HEK293 (cell line): ENCODE data around the gene CLDN8.

ENCODE experiments used
- CTCF ChIA-PET: fragments of 350-600 bp; formaldehyde crosslinking; extraction: SDS; loops from one replicate; lab custom pipeline; 2021; ENCODE audit warnings: antibody characterized with exemption; lab: Yijun Ruan, JAX
- POLR2A ChIA-PET: fragments of 300-600 bp; formaldehyde crosslinking; extraction: SDS; loops from one replicate; lab custom pipeline; 2020; ENCODE audit warnings: antibody characterized with exemption, inconsistent platforms; lab: Yijun Ruan, JAX
- H3K27ac ChIP-seq: fragments of 200-500 bp; sonication (Bioruptor generic); 2 replicates; pipeline ENCODE4 v1.5.1; 2014; ENCODE audit warnings: low read depth, low read length, control low read depth, inconsistent platforms; ENCODE audit errors: extremely low read depth
- H3K36me3 ChIP-seq, 2 experiments: fragments of 200-500 bp in 1 of 2; sonication (Bioruptor generic) in 1 of 2; 1 replicate in 1 of 2; 2 replicates in 1 of 2; pipeline ENCODE4 v1.5.1; 2014 to 2017; ENCODE audit warnings: inconsistent platforms in 2 of 2, low read length in 2 of 2; ENCODE audit not compliant: control insufficient read depth in 2 of 2, insufficient read depth in 1 of 2
- H3K4me1 ChIP-seq: fragments of 200-500 bp; sonication (Bioruptor generic); 2 replicates; pipeline ENCODE4 v1.5.1; 2014; ENCODE audit warnings: mild to moderate bottlenecking, low read length, inconsistent platforms; ENCODE audit not compliant: control insufficient read depth, insufficient read depth
- H3K4me3 ChIP-seq: 2 replicates; pipeline ENCODE4 v1.5.1; 2011; ENCODE audit warnings: low read depth, mild to moderate bottlenecking, control low read depth, low read length, moderate library complexity
- H3K9me3 ChIP-seq: fragments of 200-500 bp; sonication (Bioruptor generic); 2 replicates; pipeline ENCODE4 v1.5.1; 2014; ENCODE audit warnings: low read depth, low read length, inconsistent platforms; ENCODE audit not compliant: control insufficient read depth, insufficient read depth
- INSM2 ChIP-seq: fragments of 450-650 bp; formaldehyde crosslinking; IDR thresholded peaks from 2 replicates; pipeline ENCODE4 v1.5.1; 2016; ENCODE audit warnings: missing biosample characterization, missing genetic modification characterization
- KLF7 ChIP-seq: fragments of 450-650 bp; formaldehyde crosslinking; IDR thresholded peaks from 2 replicates; pipeline ENCODE4 v1.5.1; 2016; ENCODE audit warnings: missing biosample characterization, missing genetic modification characterization, borderline replicate concordance
- SCRT2 ChIP-seq: fragments of 450-650 bp; formaldehyde crosslinking; IDR thresholded peaks from 2 replicates; pipeline ENCODE4 v1.5.1; 2016; ENCODE audit warnings: missing biosample characterization, missing genetic modification characterization
- ZBTB1 ChIP-seq: fragments of 450-650 bp; formaldehyde crosslinking; IDR thresholded peaks from 2 replicates; pipeline ENCODE4 v1.5.1; 2016; ENCODE audit warnings: missing biosample characterization, missing genetic modification characterization
- ZFP41 ChIP-seq: fragments of 450-650 bp; formaldehyde crosslinking; IDR thresholded peaks from 2 replicates; pipeline ENCODE4 v1.5.1; 2016; ENCODE audit warnings: missing biosample characterization, missing genetic modification characterization, borderline replicate concordance
- ZNF121 ChIP-seq: fragments of 450-650 bp; formaldehyde crosslinking; IDR thresholded peaks from 2 replicates; pipeline ENCODE4 v1.5.1; 2016; ENCODE audit warnings: missing biosample characterization, missing genetic modification characterization
- ZNF140 ChIP-seq: fragments of 450-650 bp; formaldehyde crosslinking; IDR thresholded peaks from 2 replicates; pipeline ENCODE4 v1.5.1; 2016; ENCODE audit warnings: missing biosample characterization, missing genetic modification characterization
- ZNF146 ChIP-seq: fragments of 450-650 bp; formaldehyde crosslinking; IDR thresholded peaks from 2 replicates; pipeline ENCODE4 v1.5.1; 2016; ENCODE audit warnings: missing biosample characterization, missing genetic modification characterization
- ZNF2 ChIP-seq: fragments of 450-650 bp; formaldehyde crosslinking; IDR thresholded peaks from 2 replicates; pipeline ENCODE4 v1.5.1; 2016; ENCODE audit warnings: missing biosample characterization, missing genetic modification characterization
- ZNF366 ChIP-seq: fragments of 450-650 bp; formaldehyde crosslinking; conservative IDR thresholded peaks from 2 replicates; pipeline ENCODE4 v1.5.1; 2016; ENCODE audit warnings: missing biosample characterization, missing genetic modification characterization
- ZNF521 ChIP-seq: fragments of 450-650 bp; formaldehyde crosslinking; IDR thresholded peaks from 2 replicates; pipeline ENCODE4 v1.5.1; 2017; ENCODE audit warnings: missing biosample characterization, mild to moderate bottlenecking, missing genetic modification characterization
- ZNF571 ChIP-seq: fragments of 450-650 bp; formaldehyde crosslinking; IDR thresholded peaks from 2 replicates; pipeline ENCODE4 v1.5.0; 2017; ENCODE audit warnings: missing biosample characterization, missing genetic modification characterization
- ZNF707 ChIP-seq: fragments of 450-650 bp; formaldehyde crosslinking; IDR thresholded peaks from 2 replicates; pipeline ENCODE4 v1.5.1; 2016; ENCODE audit warnings: missing biosample characterization, missing genetic modification characterization
- ZNF777 ChIP-seq: fragments of 450-650 bp; formaldehyde crosslinking; IDR thresholded peaks from 2 replicates; pipeline ENCODE4 v1.5.1; 2017; ENCODE audit warnings: missing biosample characterization, missing genetic modification characterization, borderline replicate concordance
- TF ChIP-seq, protein P1 (sequence below): fragments of 450-650 bp; formaldehyde crosslinking; IDR thresholded peaks from 2 replicates; pipeline ENCODE4 v1.5.1; 2017; ENCODE audit warnings: missing biosample characterization, missing genetic modification characterization
- TF ChIP-seq, protein P2 (sequence below): fragments of 450-650 bp; formaldehyde crosslinking; IDR thresholded peaks from 2 replicates; pipeline ENCODE4 v1.5.1; 2016; ENCODE audit warnings: missing biosample characterization, missing genetic modification characterization
- TF ChIP-seq, protein P3 (sequence below): fragments of 450-650 bp; formaldehyde crosslinking; IDR thresholded peaks from 2 replicates; pipeline ENCODE4 v1.5.1; 2016; ENCODE audit warnings: missing biosample characterization, missing genetic modification characterization
- TF ChIP-seq, protein P4 (sequence below): fragments of 450-650 bp; formaldehyde crosslinking; IDR thresholded peaks from 2 replicates; pipeline ENCODE4 v1.5.1; 2017; ENCODE audit warnings: missing biosample characterization, missing genetic modification characterization

CLDN8 gene

DNA sequence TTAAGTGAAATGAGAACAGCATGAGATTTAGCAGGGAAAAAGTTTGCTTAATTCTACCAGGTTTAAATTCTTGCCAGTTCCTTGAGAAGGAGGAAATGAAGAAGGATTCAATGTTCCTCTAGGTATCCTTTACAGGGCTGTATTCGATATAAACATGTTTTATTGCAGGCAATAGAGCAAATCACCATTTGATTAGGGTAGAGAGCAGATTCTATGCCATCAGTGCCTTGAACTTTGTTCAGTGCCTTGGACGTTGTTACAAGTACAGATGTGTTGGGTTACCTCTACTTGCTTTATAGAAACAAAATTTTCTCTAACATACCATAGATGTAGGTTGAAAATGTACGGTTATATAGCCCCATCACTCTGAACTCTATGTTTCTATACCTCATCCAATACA lies 18.2 kb upstream of the CLDN8 start (continued):
- TF ChIP-seq, protein P1, sequence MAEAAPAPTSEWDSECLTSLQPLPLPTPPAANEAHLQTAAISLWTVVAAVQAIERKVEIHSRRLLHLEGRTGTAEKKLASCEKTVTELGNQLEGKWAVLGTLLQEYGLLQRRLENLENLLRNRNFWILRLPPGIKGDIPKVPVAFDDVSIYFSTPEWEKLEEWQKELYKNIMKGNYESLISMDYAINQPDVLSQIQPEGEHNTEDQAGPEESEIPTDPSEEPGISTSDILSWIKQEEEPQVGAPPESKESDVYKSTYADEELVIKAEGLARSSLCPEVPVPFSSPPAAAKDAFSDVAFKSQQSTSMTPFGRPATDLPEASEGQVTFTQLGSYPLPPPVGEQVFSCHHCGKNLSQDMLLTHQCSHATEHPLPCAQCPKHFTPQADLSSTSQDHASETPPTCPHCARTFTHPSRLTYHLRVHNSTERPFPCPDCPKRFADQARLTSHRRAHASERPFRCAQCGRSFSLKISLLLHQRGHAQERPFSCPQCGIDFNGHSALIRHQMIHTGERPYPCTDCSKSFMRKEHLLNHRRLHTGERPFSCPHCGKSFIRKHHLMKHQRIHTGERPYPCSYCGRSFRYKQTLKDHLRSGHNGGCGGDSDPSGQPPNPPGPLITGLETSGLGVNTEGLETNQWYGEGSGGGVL (tag by site-specific recombination), result no peak
- no peak for TF ChIP-seq ZNF571
- no peak for TF ChIP-seq INSM2

DNA sequence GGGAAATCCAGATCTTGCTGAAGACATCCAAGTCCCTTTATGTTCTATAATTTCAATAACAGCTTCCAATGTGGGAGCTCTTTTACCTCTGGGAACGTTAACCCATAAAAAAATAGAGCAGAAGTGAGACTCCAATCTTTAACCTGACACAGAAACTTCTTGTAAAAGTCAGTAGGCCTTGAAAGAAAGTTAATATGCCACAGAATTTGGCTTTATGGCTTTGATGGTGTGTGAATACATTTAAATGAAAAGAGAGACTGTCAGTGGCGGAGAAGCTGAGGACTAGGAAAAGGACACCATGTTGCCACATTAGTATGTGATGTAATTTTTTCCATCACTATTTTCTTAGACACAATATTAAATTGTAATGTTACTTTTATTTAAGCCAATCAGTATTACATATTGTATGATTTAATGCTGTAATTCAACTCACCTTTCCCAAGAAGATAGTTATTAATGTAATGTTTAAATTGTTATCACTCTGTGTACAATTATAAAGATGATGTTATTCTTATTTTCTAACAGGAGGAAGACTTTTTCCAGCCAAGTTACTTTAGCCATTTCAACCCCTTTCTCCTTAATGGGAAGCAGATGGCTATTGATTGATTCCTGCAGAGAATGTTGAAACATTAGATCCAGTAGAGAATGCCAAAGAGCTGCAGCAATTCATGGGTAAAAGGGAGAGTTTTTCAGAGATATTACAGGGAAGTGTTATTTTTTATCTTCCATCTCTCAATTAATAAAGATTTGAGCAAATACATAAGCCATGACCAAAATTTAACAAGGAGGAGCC lies 17.5 kb upstream of the CLDN8 start:
- Histone ChIP-seq H3K4me1 (no peaks in the 10 kb centered on the region), H3K27ac (no peak overlapping the region), H3K36me3 (no peaks in the 10 kb centered on the region), H3K4me3 (no peak overlapping the region), H3K9me3 (no peaks in the 10 kb centered on the region; the same call in 1 of the 2 replicates)
- TF ChIP-seq ZNF121 (tag by site-specific recombination), result no peak
- TF ChIP-seq ZNF146 (tag by site-specific recombination), result no peak
- ChIA-PET CTCF (no interaction called here), POLR2A (no interaction called here)

DNA sequence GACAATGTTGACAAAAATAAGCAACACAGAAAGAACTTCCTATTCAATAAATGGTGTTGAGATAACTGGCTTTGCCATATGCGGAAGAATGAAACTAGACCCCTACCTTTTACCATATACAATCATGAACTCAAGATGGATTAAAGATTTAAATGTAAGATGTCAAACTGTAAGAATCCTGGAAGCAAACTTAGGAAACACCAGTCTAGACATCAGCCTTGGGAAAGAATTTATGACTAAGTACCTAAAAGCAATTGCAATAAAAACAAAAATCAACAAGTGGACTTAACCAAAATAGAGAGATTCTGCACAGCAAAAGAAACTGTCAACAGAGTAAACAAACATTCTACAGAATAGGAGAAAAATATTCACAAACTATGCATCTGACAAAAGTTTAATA lies 16.1 kb upstream of the CLDN8 start:
- H3K4me1 ChIP-seq, result no peaks in the 10 kb centered on the region
- no peak overlapping the region for H3K27ac ChIP-seq
- ChIA-PET POLR2A (no interaction called here), CTCF (no interaction called here)
- TF ChIP-seq SCRT2 (tag by site-specific recombination) (peak; percentile 50), ZNF366 (no peak), ZBTB1 (tag by site-specific recombination) (no peak), ZNF121 (tag by site-specific recombination) (no peak), ZFP41 (tag by site-specific recombination) (no peak), ZNF707 (tag by site-specific recombination) (no peak)
- TF ChIP-seq, protein P2, sequence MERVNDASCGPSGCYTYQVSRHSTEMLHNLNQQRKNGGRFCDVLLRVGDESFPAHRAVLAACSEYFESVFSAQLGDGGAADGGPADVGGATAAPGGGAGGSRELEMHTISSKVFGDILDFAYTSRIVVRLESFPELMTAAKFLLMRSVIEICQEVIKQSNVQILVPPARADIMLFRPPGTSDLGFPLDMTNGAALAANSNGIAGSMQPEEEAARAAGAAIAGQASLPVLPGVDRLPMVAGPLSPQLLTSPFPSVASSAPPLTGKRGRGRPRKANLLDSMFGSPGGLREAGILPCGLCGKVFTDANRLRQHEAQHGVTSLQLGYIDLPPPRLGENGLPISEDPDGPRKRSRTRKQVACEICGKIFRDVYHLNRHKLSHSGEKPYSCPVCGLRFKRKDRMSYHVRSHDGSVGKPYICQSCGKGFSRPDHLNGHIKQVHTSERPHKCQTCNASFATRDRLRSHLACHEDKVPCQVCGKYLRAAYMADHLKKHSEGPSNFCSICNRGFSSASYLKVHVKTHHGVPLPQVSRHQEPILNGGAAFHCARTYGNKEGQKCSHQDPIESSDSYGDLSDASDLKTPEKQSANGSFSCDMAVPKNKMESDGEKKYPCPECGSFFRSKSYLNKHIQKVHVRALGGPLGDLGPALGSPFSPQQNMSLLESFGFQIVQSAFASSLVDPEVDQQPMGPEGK (tag by site-specific recombination), result no peak
- H3K36me3 ChIP-seq, result no peaks in the 10 kb centered on the region
- H3K4me3 ChIP-seq, result no peak overlapping the region
- no peaks in the 10 kb centered on the region; the same call in 1 of the 2 replicates for H3K9me3 ChIP-seq

GRCh38 chr21:30227633-30228404 lies 11.9 kb upstream of the CLDN8 start:
- H3K4me3 ChIP-seq, result no peak overlapping the region
- ChIA-PET POLR2A (no interaction called here), CTCF (no interaction called here)
- H3K36me3 ChIP-seq, result no peaks in the 10 kb centered on the region
- no peaks in the 10 kb centered on the region for H3K9me3 ChIP-seq
- TF ChIP-seq KLF7 (tag by site-specific recombination) (no peak), ZNF777 (tag by site-specific recombination) (no peak), ZNF2 (tag by site-specific recombination) (no peak), ZNF140 (tag by site-specific recombination) (no peak), ZNF521 (tag by site-specific recombination) (no peak)
- TF ChIP-seq, protein P3, sequence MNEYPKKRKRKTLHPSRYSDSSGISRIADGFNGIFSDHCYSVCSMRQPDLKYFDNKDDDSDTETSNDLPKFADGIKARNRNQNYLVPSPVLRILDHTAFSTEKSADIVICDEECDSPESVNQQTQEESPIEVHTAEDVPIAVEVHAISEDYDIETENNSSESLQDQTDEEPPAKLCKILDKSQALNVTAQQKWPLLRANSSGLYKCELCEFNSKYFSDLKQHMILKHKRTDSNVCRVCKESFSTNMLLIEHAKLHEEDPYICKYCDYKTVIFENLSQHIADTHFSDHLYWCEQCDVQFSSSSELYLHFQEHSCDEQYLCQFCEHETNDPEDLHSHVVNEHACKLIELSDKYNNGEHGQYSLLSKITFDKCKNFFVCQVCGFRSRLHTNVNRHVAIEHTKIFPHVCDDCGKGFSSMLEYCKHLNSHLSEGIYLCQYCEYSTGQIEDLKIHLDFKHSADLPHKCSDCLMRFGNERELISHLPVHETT (tag by site-specific recombination), result no peak
- TF ChIP-seq, protein P4, sequence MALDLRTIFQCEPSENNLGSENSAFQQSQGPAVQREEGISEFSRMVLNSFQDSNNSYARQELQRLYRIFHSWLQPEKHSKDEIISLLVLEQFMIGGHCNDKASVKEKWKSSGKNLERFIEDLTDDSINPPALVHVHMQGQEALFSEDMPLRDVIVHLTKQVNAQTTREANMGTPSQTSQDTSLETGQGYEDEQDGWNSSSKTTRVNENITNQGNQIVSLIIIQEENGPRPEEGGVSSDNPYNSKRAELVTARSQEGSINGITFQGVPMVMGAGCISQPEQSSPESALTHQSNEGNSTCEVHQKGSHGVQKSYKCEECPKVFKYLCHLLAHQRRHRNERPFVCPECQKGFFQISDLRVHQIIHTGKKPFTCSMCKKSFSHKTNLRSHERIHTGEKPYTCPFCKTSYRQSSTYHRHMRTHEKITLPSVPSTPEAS (tag by site-specific recombination), result no peak
- TF ChIP-seq, all 188 proteins: peak for 0
- Histone ChIP-seq H3K27ac (no peak overlapping the region), H3K4me1 (no peaks in the 10 kb centered on the region)
